SK-N-SH treated with all-trans-retinoic acid at 6 μM for 48 hours (cell line): ENCODE data around the gene COA7.

Experiments
- RARB ChIP-seq: fragments of 250-450 bp; sonication (Bioruptor Pico); IDR thresholded peaks from 2 replicates; pipeline ENCODE4 v1.8.0; 2021; ENCODE audit warnings: mild to moderate bottlenecking, moderate library complexity
- ZFP3 ChIP-seq: fragments of 250-450 bp; sonication (Bioruptor Pico); IDR thresholded peaks from 2 replicates; pipeline ENCODE4 v1.5.0; 2020; ENCODE audit warnings: mild to moderate bottlenecking, moderate library complexity
- ZNF70 ChIP-seq: fragments of 450-650 bp; formaldehyde crosslinking; IDR thresholded peaks from 2 replicates; pipeline ENCODE4 v1.5.0; 2020; ENCODE audit warnings: mild to moderate bottlenecking, moderate library complexity
- TF ChIP-seq, protein P1 (sequence below): fragments of 250-450 bp; sonication (Bioruptor Pico); IDR thresholded peaks from 2 replicates; pipeline ENCODE4 v1.5.1; 2020; ENCODE audit warnings: low read depth, mild to moderate bottlenecking, moderate library complexity

DNA sequence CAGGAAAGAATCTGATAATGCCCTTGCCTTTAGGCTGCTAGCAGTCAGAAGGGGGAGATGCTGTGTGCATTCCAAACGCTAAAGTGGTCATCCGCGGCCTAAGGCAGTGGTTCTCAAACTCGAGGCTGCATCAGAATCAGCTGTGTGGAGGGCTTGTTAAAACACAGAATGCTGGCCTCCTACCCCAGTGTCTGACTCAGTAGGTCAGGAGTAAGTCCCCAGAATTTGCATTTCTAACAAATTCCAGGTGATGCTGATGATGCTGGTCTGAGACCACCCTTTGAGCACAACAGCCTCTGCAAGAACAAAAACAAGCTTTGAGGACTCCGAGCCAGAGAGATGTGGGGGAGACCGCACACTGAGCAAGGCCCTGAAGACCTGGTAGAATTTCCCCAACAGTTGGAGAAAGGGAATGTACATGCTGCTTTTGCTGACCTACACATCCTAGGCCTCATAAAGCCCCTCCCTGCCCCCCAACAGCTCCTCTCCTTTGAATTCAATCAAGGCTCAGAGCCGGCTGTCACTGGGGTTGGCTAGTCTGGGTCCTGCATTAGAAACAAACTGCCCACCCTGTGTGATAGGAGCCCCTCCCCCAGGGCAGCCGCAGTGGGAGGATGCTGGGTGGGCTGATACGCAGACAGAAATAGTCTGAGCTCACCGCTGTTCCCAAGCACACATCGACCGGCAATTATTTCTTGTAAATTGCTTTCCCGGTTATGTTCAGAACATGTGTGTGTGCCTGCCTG is 38.1 kb downstream of the COA7 start:
- TF ChIP-seq, protein P1, sequence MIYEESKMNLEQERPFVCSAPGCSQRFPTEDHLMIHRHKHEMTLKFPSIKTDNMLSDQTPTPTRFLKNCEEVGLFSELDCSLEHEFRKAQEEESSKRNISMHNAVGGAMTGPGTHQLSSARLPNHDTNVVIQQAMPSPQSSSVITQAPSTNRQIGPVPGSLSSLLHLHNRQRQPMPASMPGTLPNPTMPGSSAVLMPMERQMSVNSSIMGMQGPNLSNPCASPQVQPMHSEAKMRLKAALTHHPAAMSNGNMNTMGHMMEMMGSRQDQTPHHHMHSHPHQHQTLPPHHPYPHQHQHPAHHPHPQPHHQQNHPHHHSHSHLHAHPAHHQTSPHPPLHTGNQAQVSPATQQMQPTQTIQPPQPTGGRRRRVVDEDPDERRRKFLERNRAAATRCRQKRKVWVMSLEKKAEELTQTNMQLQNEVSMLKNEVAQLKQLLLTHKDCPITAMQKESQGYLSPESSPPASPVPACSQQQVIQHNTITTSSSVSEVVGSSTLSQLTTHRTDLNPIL, result no peak
- TF ChIP-seq ZFP3 (CRISPR knock-in tag) (no peak), RARB (no peak), ZNF70 (no peak)
